Glomerular endothelial cell (primary cell): ENCODE measurements around the gene PRR16. TPM values are rescaled to one million over a fixed set of nuclear protein-coding genes. Genes with fewer than 3 reads are reported as not detected.

Experiments
- DNase-seq: peaks from one replicate; pipeline ENCODE4 v3.0.0-alpha.2; 2011; ENCODE audit warnings: low read depth, low spot score; ENCODE audit errors: extremely low read depth
- total RNA-seq: library from RNA; depleted of rRNA; stranded (reverse); fragments of >200 nt; gene quantifications from 2 replicates; pipeline ENCODE4 v1.2.3, GENCODE V29; 2015

Gene PRR16
- total RNA-seq, 1 donor from 2014 or later, result 1.6 TPM

DNA sequence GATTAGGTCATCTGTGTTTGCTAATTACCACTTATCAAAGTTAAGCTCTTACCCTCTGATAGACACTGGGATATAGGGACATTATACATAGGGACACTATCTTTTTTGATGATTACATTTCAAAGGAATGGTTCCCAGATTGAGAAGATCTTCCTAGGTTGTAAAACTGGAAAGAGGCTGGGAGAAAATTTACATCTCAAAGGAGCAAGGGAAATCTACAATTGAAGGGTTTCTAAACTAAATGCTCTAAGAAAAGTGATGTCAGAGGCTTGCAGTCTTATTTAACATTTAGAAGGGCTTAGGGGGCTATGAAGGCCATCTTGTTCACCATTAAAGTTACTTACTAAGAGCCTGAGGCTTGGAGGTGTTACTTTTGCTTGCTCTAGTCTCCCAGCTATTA lies 242.8 kb downstream of the PRR16 start:
- DNase-seq, result no peak

DNA sequence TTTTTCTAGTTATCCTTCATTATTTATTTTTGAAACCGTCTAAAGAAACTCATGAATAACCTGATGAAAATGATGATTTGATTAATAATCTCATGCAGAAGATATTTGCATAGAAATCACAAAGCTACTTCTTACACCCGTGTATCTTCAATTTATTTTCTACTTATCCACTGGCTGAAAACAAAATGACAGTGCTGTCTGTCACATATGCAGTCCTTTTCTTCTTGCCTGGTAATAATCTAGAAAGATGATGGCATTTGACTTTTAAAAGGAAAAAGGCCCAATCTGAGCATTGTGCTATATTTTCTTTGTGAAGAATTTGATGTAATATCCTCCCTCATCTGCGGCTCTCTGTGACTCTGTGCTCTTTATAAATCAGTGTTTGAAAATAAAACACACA lies 253.3 kb downstream of the PRR16 start:
- no peak for DNase-seq

- no peak for DNase-seq
These were observed 266.1 kb downstream of the PRR16 start for GRCh38 chr5:120730214-120730613.

DNA sequence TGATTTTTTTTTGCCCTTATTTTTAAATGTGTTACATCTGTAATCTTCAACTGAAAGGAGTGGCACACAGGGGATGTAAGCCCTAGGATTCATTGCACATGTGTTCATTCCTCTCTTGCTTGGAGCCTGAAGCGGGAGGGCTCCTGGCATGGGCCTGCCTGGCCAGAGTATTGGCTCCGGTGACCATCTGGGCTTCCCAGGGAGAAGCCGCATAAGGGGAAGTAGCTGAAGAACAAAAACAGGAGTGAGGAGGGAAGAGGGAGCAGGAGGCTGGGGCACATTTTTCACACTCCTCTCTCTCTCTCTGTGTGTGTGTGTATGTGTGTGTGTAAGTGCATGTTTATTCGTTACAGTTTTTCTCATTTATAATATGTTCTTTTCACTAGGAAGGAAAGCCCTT lies 269.9 kb downstream of the PRR16 start:
- no peak for DNase-seq

DNA sequence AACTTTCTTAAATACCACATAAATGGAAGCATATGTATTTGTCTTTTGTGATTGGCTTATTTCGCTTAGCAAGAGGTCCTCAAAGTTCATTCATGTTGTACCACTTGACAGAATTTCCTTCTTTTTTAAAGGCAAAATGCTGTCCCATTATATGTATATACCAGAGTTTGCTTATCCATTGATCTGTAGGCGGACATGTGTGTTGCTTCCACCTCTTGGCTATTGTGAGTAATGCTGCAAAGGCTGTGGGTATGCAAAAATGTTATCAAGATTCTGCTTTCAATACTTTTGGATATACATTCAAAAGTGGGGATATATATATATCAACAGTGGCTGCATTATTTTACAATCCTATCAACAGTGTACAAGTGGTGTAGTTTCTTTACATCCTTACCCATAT lies 271.0 kb downstream of the PRR16 start:
- no peak for DNase-seq
